Trophoblast cell (in vitro differentiated cells and primary cell): ENCODE results near the gene CASP3.
"Not testable (repeated sequence)": the region's sequence is repeated elsewhere in the genome, so short reads cannot be mapped to it uniquely, and the experiment has no call there.

Source experiments
- DNase-seq, 2 donors: peaks; one replicate each; pipeline ENCODE4 v3.0.0-alpha.2; 2016
- H2AFZ ChIP-seq: 2 replicates; pipeline ENCODE4 v1.6.1; 2013; ENCODE audit warnings: low read length, moderate library complexity, mild to moderate bottlenecking; ENCODE audit not compliant: insufficient read depth, poor library complexity
- H2AK5ac ChIP-seq: 2 replicates; pipeline ENCODE4 v1.6.1; 2013; ENCODE audit warnings: mild to moderate bottlenecking, low read length
- H2BK120ac ChIP-seq: 2 replicates; pipeline ENCODE4 v1.6.1; 2013; ENCODE audit warnings: low read length, mild to moderate bottlenecking, moderate library complexity; ENCODE audit not compliant: insufficient read depth, poor library complexity
- H2BK12ac ChIP-seq: 2 replicates; pipeline ENCODE4 v1.6.1; 2013; ENCODE audit warnings: mild to moderate bottlenecking, low read length, moderate library complexity
- H2BK5ac ChIP-seq: 2 replicates; pipeline ENCODE4 v1.6.1; 2013; ENCODE audit warnings: low read length, low read depth, moderate library complexity, mild to moderate bottlenecking; ENCODE audit not compliant: poor library complexity
- H3K14ac ChIP-seq: 2 replicates; pipeline ENCODE4 v1.6.1; 2013; ENCODE audit warnings: mild to moderate bottlenecking, low read length
- H3K18ac ChIP-seq: 2 replicates; pipeline ENCODE4 v1.6.1; 2013; ENCODE audit warnings: mild to moderate bottlenecking, low read length
- H3K23ac ChIP-seq: 2 replicates; pipeline ENCODE4 v1.6.1; 2013; ENCODE audit warnings: low read length
- H3K27ac ChIP-seq: 2 replicates; pipeline ENCODE4 v1.5.1; 2013; ENCODE audit warnings: low read depth, mild to moderate bottlenecking, inconsistent platforms, low read length, moderate library complexity
- H3K27me3 ChIP-seq: 2 replicates; pipeline ENCODE4 v1.6.1; 2013; ENCODE audit warnings: inconsistent platforms, mild to moderate bottlenecking, low read length, moderate library complexity; ENCODE audit not compliant: insufficient read depth
- H3K36me3 ChIP-seq, 2 experiments: 1 replicate in 1 of 2; 2 replicates in 1 of 2; pipeline ENCODE4 v1.6.1; 2013; ENCODE audit warnings: low read length in 2 of 2, mild to moderate bottlenecking in 2 of 2, moderate library complexity in 1 of 2; ENCODE audit not compliant: insufficient read depth in 2 of 2, control insufficient read depth in 1 of 2
- H3K4ac ChIP-seq: 2 replicates; pipeline ENCODE4 v1.6.1; 2013; ENCODE audit warnings: low read depth, mild to moderate bottlenecking, low read length, moderate library complexity
- H3K4me1 ChIP-seq, 2 experiments: 1 replicate in 1 of 2; 2 replicates in 1 of 2; pipeline ENCODE4 v1.6.1; 2013; ENCODE audit warnings: low read length in 2 of 2, mild to moderate bottlenecking in 2 of 2, moderate library complexity in 1 of 2; ENCODE audit not compliant: insufficient read depth in 2 of 2, control insufficient read depth in 1 of 2
- H3K4me2 ChIP-seq: 2 replicates; pipeline ENCODE4 v1.6.1; 2013; ENCODE audit warnings: inconsistent platforms, mild to moderate bottlenecking, low read length, moderate library complexity
- H3K4me3 ChIP-seq: 2 replicates; pipeline ENCODE4 v1.5.1; 2013; ENCODE audit warnings: mild to moderate bottlenecking, low read depth, low read length, inconsistent platforms
- H3K79me1 ChIP-seq: one replicate; pipeline ENCODE4 v1.6.1; 2013; ENCODE audit warnings: low read length
- H3K79me2 ChIP-seq: 2 replicates; pipeline ENCODE4 v1.6.1; 2013; ENCODE audit warnings: low read length, mild to moderate bottlenecking; ENCODE audit not compliant: control insufficient read depth, insufficient read depth, poor library complexity
- H3K9ac ChIP-seq: 2 replicates; pipeline ENCODE4 v1.6.1; 2013; ENCODE audit warnings: mild to moderate bottlenecking, low read length
- H3K9me3 ChIP-seq: 2 replicates; pipeline ENCODE4 v1.6.1; 2013; ENCODE audit warnings: low read depth, mild to moderate bottlenecking, control low read depth, inconsistent platforms, low read length; ENCODE audit not compliant: insufficient read depth
- H4K12ac ChIP-seq: 2 replicates; pipeline ENCODE4 v1.6.1; 2013; ENCODE audit warnings: low read depth, mild to moderate bottlenecking, low read length, moderate library complexity
- H4K8ac ChIP-seq: 2 replicates; pipeline ENCODE4 v1.6.1; 2013; ENCODE audit warnings: low read depth, mild to moderate bottlenecking, low read length, moderate library complexity
- H4K91ac ChIP-seq: one replicate; pipeline ENCODE4 v1.6.1; 2013; ENCODE audit warnings: low read depth, mild to moderate bottlenecking, low read length, moderate library complexity
- WGBS: extraction: QIAGEN DNeasy Blood & Tissue Kit; methylation state at CpG from one replicate; pipeline ENCODE4 v1.1.7; 2013; ENCODE audit warnings: missing lambda C conversion rate; ENCODE audit not compliant: insufficient read length, insufficient coverage; ENCODE audit errors: extremely low coverage; 5-methylcytosine and 5-hydroxymethylcytosine counted together

Gene CASP3

DNA sequence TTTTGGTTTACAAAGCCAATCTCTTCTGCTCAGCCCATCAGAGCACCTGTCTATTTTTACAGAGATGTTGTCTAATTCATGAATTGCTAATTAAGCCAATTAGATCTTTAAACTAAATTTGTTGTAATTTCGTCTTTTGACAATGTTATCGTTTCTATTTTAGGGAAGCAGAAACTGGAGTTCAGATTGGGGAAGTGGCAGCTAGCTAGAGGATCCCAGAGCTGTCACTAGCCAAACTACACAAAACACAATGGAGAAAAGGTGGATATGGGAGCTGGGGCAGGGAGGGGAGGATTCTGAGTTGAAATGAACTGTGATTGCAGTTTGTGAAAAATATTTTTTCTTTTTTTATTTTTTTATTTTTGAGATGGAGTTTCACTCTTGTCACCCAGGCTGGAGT, 35.8 kb downstream of the CASP3 start:
- Histone ChIP-seq H3K27me3 (no peaks in the 10 kb centered on the region), H3K4me2 (no peak overlapping the region), H3K4me3 (no peak overlapping the region), H3K23ac (no peak overlapping the region), H3K9ac (no peak overlapping the region), H2AK5ac (no peak overlapping the region), H4K12ac (no peak overlapping the region), H2BK5ac (no peak overlapping the region), H3K18ac (no peak overlapping the region), H3K36me3 (no peaks in the 10 kb centered on the region), H3K9me3 (peaks cover 3% of the 10 kb centered on the region), H2BK12ac (no peak overlapping the region), H3K4me1 (no peaks in the 10 kb centered on the region), H3K79me1 (no peaks in the 10 kb centered on the region), H3K27ac (no peak overlapping the region), H4K8ac (no peak overlapping the region), H3K4ac (no peak overlapping the region), H3K14ac (no peak overlapping the region), H3K79me2 (no peaks in the 10 kb centered on the region), H2AFZ (no peak overlapping the region), H4K91ac (no peak overlapping the region), H2BK120ac (no peak overlapping the region)
- WGBS, result no CpG with 5 or more reads among the region's 2 CpGs
- DNase-seq, result no peak

DNA sequence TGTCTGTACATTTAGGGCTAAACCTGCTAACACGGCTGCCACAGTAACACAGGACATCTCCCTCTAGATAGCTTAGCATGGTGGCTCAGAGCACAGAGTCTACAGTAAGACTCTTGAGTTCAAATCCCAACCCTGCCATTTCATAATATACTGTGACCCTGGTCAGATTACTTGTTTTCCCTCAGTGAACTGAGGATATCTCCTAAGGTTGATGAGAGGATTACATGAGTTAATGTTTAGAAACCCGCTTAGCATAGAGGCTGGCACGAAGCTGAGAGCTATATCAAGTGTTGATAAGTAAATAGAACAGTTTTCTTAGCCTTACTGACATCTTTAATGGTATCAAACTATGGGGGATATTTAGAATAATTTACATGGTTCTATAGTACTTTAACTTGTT, 37.2 kb downstream of the CASP3 start:
- Histone ChIP-seq H3K4me2 (no peak overlapping the region), H3K9ac (no peak overlapping the region), H3K27me3 (no peaks in the 10 kb centered on the region), H4K8ac (no peak overlapping the region), H2BK12ac (no peak overlapping the region), H2BK120ac (no peak overlapping the region), H3K36me3 (no peaks in the 10 kb centered on the region), H2AFZ (no peak overlapping the region), H3K4ac (no peak overlapping the region), H3K4me3 (no peak overlapping the region), H3K18ac (no peak overlapping the region), H3K27ac (no peak overlapping the region), H3K4me1 (no peaks in the 10 kb centered on the region), H3K9me3 (peaks cover 2% of the 10 kb centered on the region), H3K79me2 (no peaks in the 10 kb centered on the region), H2BK5ac (no peak overlapping the region), H4K91ac (no peak overlapping the region), H3K14ac (no peak overlapping the region), H4K12ac (no peak overlapping the region), H2AK5ac (no peak overlapping the region), H3K79me1 (no peaks in the 10 kb centered on the region), H3K23ac (no peak overlapping the region)
- DNase-seq, result no peak
- no CpG with 5 or more reads among the region's 3 CpGs for WGBS

DNA sequence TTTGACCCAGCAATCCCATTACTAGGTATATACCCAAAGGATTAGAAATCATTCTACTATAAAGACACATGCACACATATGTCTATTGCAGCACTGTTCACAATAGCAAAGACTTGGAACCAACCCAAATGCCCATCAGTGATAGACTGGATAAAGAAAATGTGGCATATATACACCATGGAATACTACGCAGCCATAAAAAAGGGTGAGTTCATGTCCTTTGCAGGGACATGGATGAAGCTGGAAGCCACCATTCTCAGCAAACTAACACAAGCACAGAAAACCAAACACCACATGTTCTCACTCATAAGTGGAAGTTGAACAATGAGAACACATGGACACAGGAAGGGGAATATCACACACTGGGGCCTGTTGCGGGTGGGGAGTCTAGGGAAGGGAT, 41.8 kb downstream of the CASP3 start:
- not testable (repeated sequence) for H3K36me3 ChIP-seq, H3K4ac ChIP-seq, H3K9ac ChIP-seq, H3K14ac ChIP-seq, H3K79me2 ChIP-seq, H2BK120ac ChIP-seq, H3K27me3 ChIP-seq, H3K4me3 ChIP-seq, H3K18ac ChIP-seq, H2BK12ac ChIP-seq, H3K79me1 ChIP-seq, H2AK5ac ChIP-seq, H3K27ac ChIP-seq, H4K91ac ChIP-seq, H3K4me2 ChIP-seq, H2BK5ac ChIP-seq, H4K12ac ChIP-seq, H3K23ac ChIP-seq, H3K9me3 ChIP-seq, H4K8ac ChIP-seq, H3K4me1 ChIP-seq, H2AFZ ChIP-seq, DNase-seq
- WGBS, result no CpG with 5 or more reads among the region's 2 CpGs

DNA sequence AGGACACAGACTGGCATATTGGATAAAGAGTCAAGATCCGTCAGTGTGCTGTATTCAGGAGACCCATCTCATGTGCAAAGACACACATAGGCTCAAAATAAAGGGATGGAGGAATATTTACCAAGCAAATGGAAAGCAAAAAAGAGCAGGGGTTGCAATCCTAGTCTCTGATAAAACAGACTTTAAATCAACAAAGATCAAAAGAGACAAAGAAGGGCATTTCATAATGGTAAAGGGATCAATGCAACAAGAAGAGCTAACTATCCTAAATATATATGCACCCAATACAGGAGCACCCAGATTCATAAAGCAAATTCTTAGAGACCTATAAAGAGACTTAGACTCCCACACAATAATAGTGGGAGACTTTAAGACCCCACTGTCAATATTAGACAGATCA, 46.4 kb downstream of the CASP3 start:
- H4K12ac ChIP-seq, result not testable (repeated sequence)

More for the DNA sequence above, 46.4 kb downstream of the CASP3 start:
- H2AFZ ChIP-seq, H4K91ac ChIP-seq, H3K4me2 ChIP-seq, H3K9me3 ChIP-seq, DNase-seq, H3K79me1 ChIP-seq, H3K23ac ChIP-seq, H3K18ac ChIP-seq, H2BK5ac ChIP-seq, H3K79me2 ChIP-seq, H4K8ac ChIP-seq, H2BK120ac ChIP-seq, H3K4me3 ChIP-seq, H2AK5ac ChIP-seq, H2BK12ac ChIP-seq, H3K36me3 ChIP-seq, H3K9ac ChIP-seq, H3K14ac ChIP-seq, H3K27me3 ChIP-seq, H3K4me1 ChIP-seq, H3K27ac ChIP-seq, H3K4ac ChIP-seq: not testable (repeated sequence)
- no CpG with 5 or more reads among the region's 1 CpG for WGBS
